GOT3 (cell line): ENCODE results near the gene OLFML2A.

Experiments
- DNase-seq: peaks from one replicate; lab custom pipeline; 2025; ENCODE audit warnings: mixed read lengths; lab: John Stamatoyannopoulos, UW

OLFML2A gene

DNA sequence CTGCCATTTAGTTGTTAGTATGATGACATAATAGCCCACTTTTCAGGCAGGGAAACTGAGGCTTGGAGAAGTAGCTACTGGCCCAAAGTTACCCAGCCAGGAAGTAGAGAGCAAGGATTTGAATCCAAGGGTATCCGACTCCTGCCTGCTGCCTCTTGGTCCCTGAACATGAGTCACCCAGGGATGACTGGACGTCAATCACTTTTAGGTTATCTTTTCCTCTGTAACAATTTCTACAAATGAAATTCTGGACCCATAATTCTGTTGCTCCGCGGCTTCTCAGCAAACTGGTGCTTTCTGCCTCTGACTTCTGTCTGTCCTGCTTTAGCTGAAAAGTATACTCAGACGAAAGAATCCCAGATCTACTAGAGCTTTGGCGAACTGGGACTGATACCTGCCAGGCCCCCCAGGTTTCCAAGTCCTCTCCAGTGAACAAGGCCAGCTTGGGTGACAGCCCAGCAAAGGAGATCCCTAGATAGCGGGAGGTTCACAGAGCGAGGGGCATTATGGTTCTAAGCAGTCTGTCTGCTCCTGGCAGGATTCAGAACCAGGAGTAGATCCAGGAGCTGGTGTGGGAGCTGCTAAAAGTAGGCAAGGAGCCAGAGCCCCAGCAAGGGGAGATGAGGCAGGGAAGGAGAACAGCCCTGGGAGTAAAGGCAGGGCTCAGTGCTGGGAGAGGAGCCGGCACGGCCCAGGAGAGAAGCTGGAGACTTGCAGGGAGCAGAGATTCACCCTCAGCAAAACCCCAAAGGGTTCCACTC is 20.6 kb downstream of the OLFML2A start:
- DNase-seq, result no peak

DNA sequence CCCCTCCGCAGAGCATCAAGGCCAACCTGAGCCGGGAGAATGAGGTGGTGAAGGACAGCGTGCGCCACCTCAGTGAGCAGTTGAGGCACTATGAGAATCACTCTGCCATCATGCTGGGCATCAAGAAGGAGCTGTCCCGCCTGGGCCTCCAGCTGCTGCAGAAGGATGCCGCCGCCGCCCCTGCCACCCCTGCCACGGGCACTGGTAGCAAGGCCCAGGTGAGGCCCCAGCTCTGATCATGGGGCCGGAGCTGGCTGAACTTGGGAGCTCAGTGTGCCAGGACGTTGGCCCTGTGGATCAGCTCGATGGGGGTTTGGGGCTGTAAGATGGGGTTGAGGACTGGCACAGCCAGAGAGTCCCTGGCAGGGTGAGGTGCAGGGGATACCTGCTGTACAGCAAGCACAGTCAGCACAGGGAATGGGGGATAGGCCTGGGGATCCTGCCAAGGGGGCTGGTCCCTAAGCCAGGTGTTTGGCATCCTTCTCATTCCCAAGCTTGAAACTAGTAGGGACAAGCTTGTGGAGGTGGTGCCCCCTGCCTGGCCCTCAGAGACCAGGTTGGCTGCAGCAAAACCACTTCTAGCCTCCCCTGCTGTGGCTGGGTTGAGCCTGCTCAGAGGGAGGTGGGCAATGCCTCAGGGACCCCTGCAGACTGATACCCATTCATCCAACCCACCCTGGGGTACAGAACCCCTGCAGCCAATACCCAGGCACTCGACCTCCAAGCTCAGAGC is 22.5 kb downstream of the OLFML2A start:
- no peak for DNase-seq

- DNase-seq, result no peak
Observed at GRCh38 chr9:124800306-124801259, 23.6 kb downstream of the OLFML2A start.

DNA sequence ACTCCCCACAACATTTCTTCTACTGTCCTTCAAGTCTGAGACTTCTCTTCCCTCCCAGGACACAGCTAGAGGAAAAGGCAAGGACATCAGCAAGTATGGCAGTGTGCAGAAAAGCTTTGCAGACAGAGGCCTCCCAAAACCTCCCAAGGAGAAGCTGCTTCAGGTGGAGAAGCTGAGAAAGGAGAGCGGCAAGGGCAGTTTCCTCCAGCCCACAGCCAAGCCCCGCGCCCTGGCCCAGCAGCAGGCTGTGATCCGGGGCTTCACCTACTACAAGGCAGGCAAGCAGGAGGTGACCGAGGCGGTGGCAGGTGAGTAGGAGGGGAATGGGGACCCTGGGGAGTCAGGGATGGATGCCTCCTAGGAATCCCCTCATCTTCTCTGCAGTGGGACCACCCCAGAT is 24.4 kb downstream of the OLFML2A start:
- DNase-seq, result no peak

DNA sequence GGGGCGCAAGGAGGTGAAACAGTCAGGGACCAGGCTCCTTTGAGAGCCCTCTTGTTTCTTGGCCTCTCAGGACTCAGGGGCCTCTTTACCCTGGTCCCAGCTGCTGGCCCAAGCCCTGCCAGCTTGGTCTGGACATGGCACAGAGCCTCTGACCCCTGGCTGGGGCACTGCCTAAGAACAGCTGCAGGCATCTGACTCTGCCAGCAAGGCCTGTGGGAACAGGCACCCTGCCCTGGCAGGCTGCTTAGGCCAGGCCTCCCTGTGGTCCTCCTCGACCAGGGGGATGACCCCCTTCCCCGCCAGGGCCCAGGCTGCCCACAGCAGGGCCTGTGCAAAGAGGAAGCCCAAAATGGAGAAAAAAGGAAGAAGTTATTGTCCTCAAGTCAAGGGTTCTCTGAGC is 25.5 kb downstream of the OLFML2A start:
- no peak for DNase-seq

GRCh38 chr9:124803911-124804310 is 27.0 kb downstream of the OLFML2A start:
- no peak for DNase-seq

DNA sequence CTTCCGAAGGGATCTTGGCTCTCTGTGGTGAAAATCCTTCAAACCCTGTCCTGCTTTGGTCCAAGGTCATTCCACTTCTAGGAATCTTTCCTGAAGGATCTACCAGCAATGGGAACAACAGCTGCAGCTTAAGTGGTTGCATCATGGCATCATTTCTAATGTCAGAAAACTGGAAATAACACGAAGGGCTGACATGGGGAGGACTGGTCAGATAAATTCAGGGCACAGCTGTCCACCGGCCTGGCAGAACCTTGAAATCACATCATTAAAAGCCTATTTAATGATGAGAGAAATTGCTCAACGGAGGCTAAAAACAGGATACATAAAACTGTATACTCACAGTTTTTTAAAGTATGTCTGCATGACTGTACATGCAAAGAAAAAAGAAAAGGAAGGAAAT is 28.3 kb downstream of the OLFML2A start:
- no peak for DNase-seq

GRCh38 chr9:124808246-124808956 is 31.5 kb downstream of the OLFML2A start:
- DNase-seq, result no peak

- no peak for DNase-seq
Observed at GRCh38 chr9:124809211-124809610, 32.3 kb downstream of the OLFML2A start.

GRCh38 chr9:124809741-124810500 is 33.0 kb downstream of the OLFML2A start:
- DNase-seq, result no peak

DNA sequence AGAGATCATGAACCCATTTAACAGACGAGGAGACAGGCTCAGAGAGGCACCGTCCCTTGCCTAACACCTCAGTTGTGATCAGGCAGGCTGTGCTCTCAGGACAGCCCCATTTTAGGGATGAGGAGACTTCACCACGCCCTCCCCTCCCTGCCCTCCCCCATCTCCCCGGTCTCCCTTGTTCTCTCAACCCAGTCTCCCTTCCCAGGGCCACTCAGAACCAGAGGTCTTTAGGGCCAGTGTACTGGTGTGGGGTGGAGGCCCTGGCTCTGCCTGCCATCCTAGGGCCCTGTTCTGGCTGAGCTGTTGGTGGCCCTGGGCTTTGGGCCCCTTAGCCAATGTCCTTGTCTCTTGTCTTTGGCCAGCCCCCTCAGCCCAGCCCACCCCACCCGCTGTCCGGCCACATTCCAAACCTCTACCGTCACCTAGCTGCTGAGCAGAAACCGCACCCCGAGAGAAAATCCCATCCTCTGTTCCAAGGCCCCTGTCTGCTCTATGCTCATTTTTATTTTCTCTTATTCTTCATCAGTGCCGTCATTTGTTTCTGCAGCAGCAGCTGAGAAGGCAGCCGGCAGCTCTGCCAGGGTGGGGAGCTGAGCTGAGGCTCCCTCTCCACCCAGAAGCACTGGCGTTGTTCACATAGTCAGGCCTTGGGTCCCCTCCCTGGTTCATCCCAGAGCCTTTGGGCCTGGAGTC is 33.9 kb downstream of the OLFML2A start:
- DNase-seq, result no peak

DNA sequence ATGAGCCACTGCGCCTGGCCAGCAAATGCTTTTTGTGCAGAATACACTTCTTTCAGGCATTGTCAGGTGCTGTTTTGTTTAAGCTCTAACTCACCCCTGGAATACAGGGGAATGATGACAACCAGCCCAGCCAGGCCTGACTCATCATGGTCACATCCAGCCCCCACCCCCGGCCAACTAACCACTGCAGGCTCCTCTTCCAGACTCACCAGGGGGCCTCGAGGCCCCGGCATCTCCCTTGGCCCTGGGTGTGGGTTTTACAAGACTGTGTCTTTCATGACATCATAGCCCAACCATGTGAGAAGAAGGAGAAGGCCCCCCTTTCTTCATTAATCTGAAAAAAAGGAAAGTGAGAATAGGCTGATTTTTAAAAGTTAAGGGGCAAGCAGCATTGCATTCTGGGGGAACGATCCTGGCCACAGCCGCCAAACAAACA is 35.5 kb downstream of the OLFML2A start:
- peak; percentile 4 for DNase-seq

- DNase-seq, result no peak
Observed at GRCh38 chr9:124813041-124813440, 36.1 kb downstream of the OLFML2A start.

DNA sequence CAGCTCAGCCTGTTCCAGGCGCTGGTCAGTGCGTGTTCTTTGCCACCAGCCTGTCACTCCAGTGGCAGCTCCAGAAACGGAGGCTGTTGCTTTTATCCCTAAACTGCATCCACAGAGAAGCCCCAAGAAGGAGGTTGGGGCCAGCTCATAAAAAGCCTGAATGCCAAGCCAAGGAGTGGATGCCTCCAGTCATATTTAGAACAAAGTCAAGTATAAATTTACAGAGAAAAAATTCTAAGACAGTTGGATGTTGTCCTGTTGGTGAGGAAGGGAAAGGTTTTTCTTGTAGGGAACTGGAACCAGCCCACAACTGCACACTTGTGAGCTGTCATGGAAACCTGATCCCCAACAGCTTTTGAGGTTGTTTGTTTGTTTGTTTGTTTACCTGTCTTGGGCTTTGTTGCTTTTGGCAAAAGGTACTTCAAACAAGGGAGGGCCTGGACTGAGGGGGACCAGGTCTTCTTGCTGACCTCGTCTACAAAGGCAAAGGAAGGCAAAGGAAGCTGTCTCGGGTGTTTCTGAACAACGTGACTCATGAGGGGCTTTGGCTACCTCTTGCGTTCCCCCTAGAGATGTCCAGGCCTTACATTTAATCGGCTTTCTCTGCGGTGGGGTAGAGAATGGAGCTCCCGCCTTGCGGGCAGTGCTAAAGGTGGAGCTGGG is 36.7 kb downstream of the OLFML2A start:
- no peak for DNase-seq

DNA sequence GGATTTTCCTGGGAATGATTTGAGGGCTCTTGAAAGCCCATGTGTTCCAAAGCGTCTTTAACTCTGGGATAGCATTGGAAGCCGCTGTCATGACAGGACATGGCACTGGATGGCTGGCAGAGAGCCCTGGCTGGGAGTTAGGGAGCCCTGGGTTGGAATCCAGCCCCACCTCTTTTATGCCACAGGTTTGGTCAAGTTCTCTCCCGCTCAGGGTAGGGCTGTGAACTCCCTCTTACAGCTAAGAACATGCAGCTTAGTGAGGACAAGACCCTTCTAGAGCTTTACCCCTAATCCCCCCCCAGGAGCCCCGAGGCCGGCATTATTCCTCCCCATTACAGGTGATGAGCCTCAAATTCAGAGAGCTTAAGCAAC is 37.2 kb downstream of the OLFML2A start:
- DNase-seq, result no peak

DNA sequence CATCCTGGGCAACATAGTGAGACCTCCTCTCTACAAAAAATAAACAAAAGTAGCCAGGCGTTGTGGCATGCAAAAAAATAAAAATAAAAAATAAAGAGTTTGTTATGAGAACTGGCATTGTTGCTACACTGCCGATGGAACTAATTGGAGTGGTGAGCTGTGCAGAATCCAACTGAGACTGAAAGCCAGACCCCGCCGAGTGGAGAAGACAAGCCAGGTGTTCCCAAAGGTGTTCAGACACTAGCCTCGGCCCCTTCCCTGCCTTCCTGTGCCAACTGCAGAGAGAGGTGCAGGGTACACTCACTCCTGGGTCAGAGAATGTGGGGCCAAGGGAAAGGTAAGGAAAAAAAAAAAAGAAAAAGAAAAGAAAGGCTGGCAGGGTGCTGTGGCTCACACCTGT is 38.7 kb downstream of the OLFML2A start:
- no peak for DNase-seq

DNA sequence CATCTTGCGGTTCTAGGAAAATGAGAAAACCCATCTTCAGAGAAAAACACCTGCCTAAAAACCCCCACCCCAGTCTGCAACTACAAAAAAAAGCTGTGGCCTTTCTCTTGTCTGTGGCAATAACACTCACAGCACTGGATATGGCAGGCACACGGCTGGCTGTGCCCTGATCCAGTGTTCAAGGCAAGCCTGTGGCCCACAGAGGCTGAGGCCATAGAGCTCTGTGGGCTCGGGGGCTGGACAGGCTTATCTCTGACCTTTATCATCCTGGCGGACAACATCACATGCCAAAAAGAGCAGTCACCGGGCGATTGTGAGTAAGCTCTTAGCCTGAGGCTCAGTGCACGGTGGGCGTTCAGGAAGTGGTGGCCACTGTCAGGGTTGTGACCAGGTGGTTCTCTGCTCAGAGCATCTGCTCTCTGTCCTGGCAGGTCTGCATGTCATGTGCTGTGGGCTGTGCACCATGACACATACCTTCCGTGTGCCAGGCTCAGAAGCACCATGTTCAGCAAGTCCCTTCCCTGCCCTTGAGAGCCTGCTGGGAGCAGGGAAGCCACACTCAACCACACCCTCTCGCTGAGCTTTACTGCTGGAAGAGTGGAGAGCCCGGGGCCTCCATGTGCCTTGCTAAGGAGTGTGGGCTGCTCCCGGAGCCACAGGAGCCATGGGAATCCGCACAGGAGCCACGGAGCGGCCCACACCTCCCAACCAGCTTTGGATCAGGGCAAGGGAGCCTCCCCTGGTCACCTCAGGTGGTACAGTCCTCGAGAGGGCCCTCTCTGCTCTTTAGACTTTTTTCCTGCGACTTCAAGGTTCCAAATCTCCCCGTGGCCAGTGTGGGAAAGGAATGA is 41.7 kb downstream of the OLFML2A start:
- no peak for DNase-seq

DNA sequence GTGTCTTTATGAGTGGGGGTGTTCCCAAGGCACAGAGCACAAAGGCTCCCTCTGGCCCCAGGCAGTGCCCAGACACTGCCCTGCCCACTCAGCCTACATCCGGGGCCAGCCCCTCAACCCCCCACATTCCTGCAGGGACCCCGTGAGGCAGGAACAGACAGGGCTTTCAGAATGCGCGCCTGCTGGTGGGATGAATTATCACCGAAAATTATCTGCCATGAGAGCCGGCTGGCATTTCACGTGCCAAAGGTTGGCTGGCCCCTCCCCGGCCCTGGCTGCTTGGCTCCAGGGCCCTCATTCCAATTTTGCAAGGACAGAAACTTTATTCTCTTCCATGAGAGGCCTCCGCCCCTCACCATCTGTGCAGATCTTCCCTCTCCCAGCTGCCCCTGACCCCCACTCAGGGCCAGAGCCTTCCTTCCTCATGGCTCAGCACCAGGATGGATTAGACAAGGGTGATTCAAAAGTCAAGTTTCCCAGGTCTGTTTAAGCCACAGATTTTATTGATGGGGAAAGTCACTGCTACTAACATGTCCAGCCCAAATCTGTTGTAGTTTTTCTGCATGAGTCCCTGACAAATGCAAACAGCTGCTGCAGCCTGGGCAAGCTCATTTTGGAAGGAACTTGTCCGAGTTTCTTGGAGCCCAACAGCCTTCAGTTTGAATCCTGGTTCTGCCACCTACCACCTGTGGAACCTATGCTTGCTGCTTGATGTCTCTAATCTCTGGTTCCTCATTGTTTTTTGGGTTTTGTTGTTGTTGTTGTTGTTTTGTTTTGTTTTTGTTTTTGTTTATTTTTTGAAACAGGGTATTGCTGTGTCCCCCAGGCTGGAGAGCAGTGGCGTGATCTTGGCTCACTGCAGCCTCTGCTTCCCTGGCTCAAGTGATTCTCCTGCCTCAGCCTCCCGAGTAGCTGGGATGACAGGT is 44.0 kb downstream of the OLFML2A start:
- DNase-seq, result no peak
